K562 (cell line): Measurements from ENCODE around the gene HCN4. TPM values are rescaled to one million over a fixed set of nuclear protein-coding genes. Genes with fewer than 3 reads are reported as not detected.

Source experiments
- ATAC-seq: fragments of 200-7000 bp; cut with Tn5 transposase; 3 replicates; pipeline ENCODE4 v1.9.1; 2020; ENCODE audit warnings: moderate library complexity
- BruUV-seq: library from RNA; stranded (reverse); fragments of 400-500 nt; replicated peaks from 2 replicates; lab custom pipeline; 2021; lab: Mats Ljungman, UMichigan
- CTCF ChIA-PET: fragments of 300-600 bp; formaldehyde crosslinking; extraction: SDS; loops from one replicate; lab custom pipeline; 2021; ENCODE audit warnings: low intra/inter-chr PET ratio; lab: Yijun Ruan, JAX
- POLR2A ChIA-PET: fragments of 300-600, 350-650 bp; sonication (Branson Sonifier 250); formaldehyde crosslinking; extraction: SDS; loops from one replicate; lab custom pipeline; 2021; ENCODE audit warnings: antibody characterized with exemption, inconsistent platforms; lab: Yijun Ruan, JAX
- DNase-seq, 4 experiments: peaks; one replicate each; pipeline versions ENCODE4 v3.0.0 to v3.0.0-alpha.2; 2011 to 2018; ENCODE audit warnings: low spot score in 3 of 4, mixed read lengths in 3 of 4; ENCODE audit errors: extremely low read depth in 1 of 4
- FAIRE-seq: peaks from 2 replicates; lab custom pipeline; 2011; peaks lifted over from hg19 to GRCh38; lab: Jason Lieb, UNC
- H2AFZ ChIP-seq: 2 replicates; pipeline ENCODE4 v1.6.0; 2011; ENCODE audit warnings: low read depth, low read length, control low read depth, inconsistent platforms
- H3K27ac ChIP-seq: fragments of 200-600 bp; 3 replicates; pipeline ENCODE4 v1.8.0; 2011; ENCODE audit warnings: low read depth, mild to moderate bottlenecking, control low read depth, inconsistent platforms, low read length, moderate library complexity, mixed read lengths; ENCODE audit errors: extremely low read depth
- H3K27me3 ChIP-seq, 2 experiments: fragments of 300-600 bp in 1 of 2; 2 replicates in 1 of 2; 3 replicates in 1 of 2; pipeline versions ENCODE4 v1.6.0 to v1.8.0; 2011; ENCODE audit warnings: inconsistent platforms in 2 of 2, low read length in 2 of 2, mild to moderate bottlenecking in 1 of 2, mixed read lengths in 1 of 2, moderate library complexity in 1 of 2; ENCODE audit not compliant: control insufficient read depth in 2 of 2, insufficient read depth in 2 of 2
- H3K36me3 ChIP-seq: fragments of 300-600 bp; 3 replicates; pipeline ENCODE4 v1.8.0; 2011; ENCODE audit warnings: mild to moderate bottlenecking, low read length, inconsistent platforms; ENCODE audit not compliant: control insufficient read depth, insufficient read depth
- H3K4me1 ChIP-seq, 2 experiments: fragments of 200-600 bp in 1 of 2; replicated peaks in 1 of 2; 2 replicates in 1 of 2; 3 replicates in 1 of 2; pipeline versions ENCODE4 v1.5.1 to v1.8.0; 2011; ENCODE audit warnings: inconsistent platforms in 2 of 2, low read length in 2 of 2, mild to moderate bottlenecking in 1 of 2, mixed read lengths in 1 of 2, moderate library complexity in 1 of 2; ENCODE audit not compliant: control insufficient read depth in 2 of 2, insufficient read depth in 2 of 2
- H3K4me2 ChIP-seq: 2 replicates; pipeline ENCODE4 v1.6.1; 2011; ENCODE audit warnings: low read length, control low read depth, inconsistent platforms, mixed read lengths; ENCODE audit not compliant: insufficient read depth
- H3K4me3 ChIP-seq: fragments of 200-600 bp; sonication (generic), shearing (Covaris generic); 2 replicates; pipeline ENCODE4 v1.5.1; 2016; ENCODE audit warnings: control low read depth, inconsistent platforms
- H3K79me2 ChIP-seq: fragments of 200-600 bp; 3 replicates; pipeline ENCODE4 v1.8.0; 2011; ENCODE audit warnings: low read length, inconsistent platforms; ENCODE audit not compliant: control insufficient read depth, insufficient read depth
- H3K9ac ChIP-seq, 2 experiments: 2 replicates each; pipeline versions ENCODE4 v1.6.0 to v1.6.1; 2011; ENCODE audit warnings: low read depth in 2 of 2, low read length in 2 of 2, control low read depth in 1 of 2, inconsistent platforms in 1 of 2, mild to moderate bottlenecking in 1 of 2, mixed read lengths in 1 of 2; ENCODE audit not compliant: insufficient read depth in 1 of 2
- H3K9me1 ChIP-seq: one replicate; pipeline ENCODE4 v1.6.0; 2011; ENCODE audit warnings: inconsistent platforms, mild to moderate bottlenecking, low read length, moderate library complexity; ENCODE audit not compliant: control insufficient read depth, insufficient read depth
- H3K9me3 ChIP-seq: replicated peaks from 2 replicates; pipeline ENCODE4 v1.5.1; 2011; ENCODE audit warnings: low read depth, low read length, inconsistent platforms; ENCODE audit not compliant: control insufficient read depth, insufficient read depth
- H4K20me1 ChIP-seq: replicated peaks from 2 replicates; pipeline ENCODE4 v1.6.1; 2011; ENCODE audit warnings: low read length, inconsistent platforms, mixed read lengths; ENCODE audit not compliant: control insufficient read depth, insufficient read depth
- DMBX1 ChIP-seq: fragments of 250-450 bp; sonication (Bioruptor Pico); IDR thresholded peaks from 2 replicates; pipeline ENCODE4 v1.8.0; 2022; ENCODE audit warnings: inconsistent platforms, mild to moderate bottlenecking, moderate library complexity, borderline replicate concordance
- EHMT2 ChIP-seq: fragments of 450-650 bp; IDR thresholded peaks from 2 replicates; pipeline ENCODE4 v1.6.1; 2018; ENCODE audit warnings: antibody characterized with exemption
- FOXP4 ChIP-seq: sonication (generic); formaldehyde crosslinking; IDR thresholded peaks from 2 replicates; pipeline ENCODE4 v1.8.0; 2022; ENCODE audit warnings: mild to moderate bottlenecking, missing genetic modification reagents, borderline replicate concordance
- KDM2B ChIP-seq: fragments of 250-450 bp; sonication (Bioruptor Pico); IDR thresholded peaks from 2 replicates; pipeline ENCODE4 v1.8.0; 2021; ENCODE audit warnings: mild to moderate bottlenecking, moderate library complexity
- PRMT5 ChIP-seq: sonication (generic); formaldehyde crosslinking; IDR thresholded peaks from 2 replicates; pipeline ENCODE4 v1.5.0; 2020; ENCODE audit warnings: missing genetic modification reagents
- WGBS: fragments of 100-300 bp; shearing (Covaris generic); methylation state at CpG from one replicate; pipeline ENCODE4 v1.1.6; 2016; ENCODE audit warnings: low coverage, mixed read lengths; ENCODE audit not compliant: insufficient coverage; ENCODE audit errors: missing lambda C conversion rate; 5-methylcytosine and 5-hydroxymethylcytosine counted together
- in situ Hi-C: fragments of 300-500 bp; cut with MboI; formaldehyde crosslinking; loops from 4 replicates; pipeline ENCODE4 v1.15.0; 2018; ENCODE audit warnings: inconsistent platforms, mixed read lengths
- intact Hi-C: fragments of 100-400 bp; cut with micrococcal nuclease; formaldehyde crosslinking; loops from 2 replicates; pipeline ENCODE4 v1.14.2; 2022
- polyA plus RNA-seq, 8 experiments: library from polyadenylated mRNA; depleted of rRNA in 4 of 8; stranded (reverse) in 5 of 8; unstranded in 3 of 8; fragments of >200 nt; fragmentation: Nextera tagmentation in 2 of 8; fragmentation: Illumina TruSeq in 1 of 8; extraction: Ambion mirVana in 2 of 8; extraction: Trizol in 1 of 8; gene quantifications; 2 replicates each; pipeline versions ENCODE4 v1.2.1 to v1.2.3, GENCODE V29; 2011 to 2014; ENCODE audit warnings: inconsistent platforms in 1 of 8, missing spikeins in 1 of 8
- total RNA-seq, 7 experiments: library from RNA; depleted of rRNA in 6 of 7; stranded (reverse); fragments of >200 nt in 6 of 7; fragmentation: Illumina TruSeq in 2 of 7; extraction: Trizol in 2 of 7; gene quantifications; 2 replicates each; pipeline versions ENCODE4 v1.2.1 to v1.2.3, GENCODE V29; 2011 to 2021; ENCODE audit warnings: low replicate concordance in 1 of 7
- TF ChIP-seq, protein P1 (sequence below): sonication (generic); formaldehyde crosslinking; IDR thresholded peaks from 2 replicates; pipeline ENCODE4 v1.4.0; 2020; ENCODE audit warnings: mild to moderate bottlenecking, missing genetic modification reagents
- TF ChIP-seq, protein P2 (sequence below), 2 experiments: fragments of 450-650 bp; conservative IDR thresholded peaks; 2 replicates each; pipeline ENCODE4 v1.6.1; 2017; ENCODE audit warnings: mild to moderate bottlenecking in 2 of 2, moderate library complexity in 2 of 2

Gene HCN4
- total and polyA plus RNA-seq, 9 of the 15 experiments (the other 6 are each of a cell fraction or from before 2014, with no cell fraction given), result not detected

- no peak overlapping the region for H3K27ac ChIP-seq
- H3K9me1 ChIP-seq, result no peaks in the 10 kb centered on the region
- no peak overlapping the region for H3K9ac ChIP-seq
- no peaks in the 10 kb centered on the region for H3K36me3 ChIP-seq
- in situ Hi-C loops, result no loop called here
- BruUV-seq, result no TSS peak
- no peak overlapping the region for H3K4me2 ChIP-seq
- ChIA-PET CTCF (no interaction called here), POLR2A (interaction anchor here (0.5 to 0.7 kb wide), 2 partner anchors 9 to 275 kb away, joined by 3 read pairs; no protein-coding TSS in a partner anchor)
- 1% methylated on average over 7 of the region's 9 CpGs for WGBS
- TF ChIP-seq FOXP4 (CRISPR knock-in tag), result no peak
- TF ChIP-seq, protein P1, sequence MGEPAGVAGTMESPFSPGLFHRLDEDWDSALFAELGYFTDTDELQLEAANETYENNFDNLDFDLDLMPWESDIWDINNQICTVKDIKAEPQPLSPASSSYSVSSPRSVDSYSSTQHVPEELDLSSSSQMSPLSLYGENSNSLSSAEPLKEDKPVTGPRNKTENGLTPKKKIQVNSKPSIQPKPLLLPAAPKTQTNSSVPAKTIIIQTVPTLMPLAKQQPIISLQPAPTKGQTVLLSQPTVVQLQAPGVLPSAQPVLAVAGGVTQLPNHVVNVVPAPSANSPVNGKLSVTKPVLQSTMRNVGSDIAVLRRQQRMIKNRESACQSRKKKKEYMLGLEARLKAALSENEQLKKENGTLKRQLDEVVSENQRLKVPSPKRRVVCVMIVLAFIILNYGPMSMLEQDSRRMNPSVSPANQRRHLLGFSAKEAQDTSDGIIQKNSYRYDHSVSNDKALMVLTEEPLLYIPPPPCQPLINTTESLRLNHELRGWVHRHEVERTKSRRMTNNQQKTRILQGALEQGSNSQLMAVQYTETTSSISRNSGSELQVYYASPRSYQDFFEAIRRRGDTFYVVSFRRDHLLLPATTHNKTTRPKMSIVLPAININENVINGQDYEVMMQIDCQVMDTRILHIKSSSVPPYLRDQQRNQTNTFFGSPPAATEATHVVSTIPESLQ, result no peak
- TF ChIP-seq, protein P2, sequence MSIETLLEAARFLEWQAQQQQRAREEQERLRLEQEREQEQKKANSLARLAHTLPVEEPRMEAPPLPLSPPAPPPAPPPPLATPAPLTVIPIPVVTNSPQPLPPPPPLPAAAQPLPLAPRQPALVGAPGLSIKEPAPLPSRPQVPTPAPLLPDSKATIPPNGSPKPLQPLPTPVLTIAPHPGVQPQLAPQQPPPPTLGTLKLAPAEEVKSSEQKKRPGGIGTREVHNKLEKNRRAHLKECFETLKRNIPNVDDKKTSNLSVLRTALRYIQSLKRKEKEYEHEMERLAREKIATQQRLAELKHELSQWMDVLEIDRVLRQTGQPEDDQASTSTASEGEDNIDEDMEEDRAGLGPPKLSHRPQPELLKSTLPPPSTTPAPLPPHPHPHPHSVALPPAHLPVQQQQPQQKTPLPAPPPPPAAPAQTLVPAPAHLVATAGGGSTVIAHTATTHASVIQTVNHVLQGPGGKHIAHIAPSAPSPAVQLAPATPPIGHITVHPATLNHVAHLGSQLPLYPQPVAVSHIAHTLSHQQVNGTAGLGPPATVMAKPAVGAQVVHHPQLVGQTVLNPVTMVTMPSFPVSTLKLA (conservative IDR thresholded peaks at IDR 0.05), result no peak
- no peak for TF ChIP-seq PRMT5 (CRISPR knock-in tag)
- no peak for TF ChIP-seq EHMT2
- no peak for TF ChIP-seq DMBX1 (CRISPR knock-in tag)
- no peak for TF ChIP-seq KDM2B (CRISPR knock-in tag)
- H3K4me3 ChIP-seq, result no peak overlapping the region
- H3K79me2 ChIP-seq, result no peaks in the 10 kb centered on the region
- H3K4me1 ChIP-seq, result no peaks in the 10 kb centered on the region
- peaks cover 6 to 69% of the 10 kb centered on the region in 2 experiments; a peak in 4 of 5 replicates for H3K27me3 ChIP-seq
- FAIRE-seq, result no peak
- no peak for ATAC-seq
- H2AFZ ChIP-seq, result no peak overlapping the region
- intact Hi-C loops, result no loop called here
- H3K9me3 ChIP-seq, result no peaks in the 10 kb centered on the region
- H4K20me1 ChIP-seq, result peaks cover 19% of the 10 kb centered on the region
- no peak for DNase-seq
These were observed 10.6 kb downstream of the HCN4 start for GRCh38 chr15:73357999-73358665.
